B cell (primary cell): ENCODE results near the gene CHKA. TPM values are rescaled to one million over a fixed set of nuclear protein-coding genes. Genes with fewer than 3 reads are reported as not detected.
A peak's percentile ranks its signal among the peaks of the same experiment; 100 is the strongest.

Experiments
- ATAC-seq: fragments of 200-7000 bp; cut with Tn5 transposase; one replicate; pipeline ENCODE4 v1.10.0; 2021; ENCODE audit warnings: low read depth, mild to moderate bottlenecking, moderate number of reproducible peaks, moderate library complexity
- CTCF ChIA-PET: fragments of 350-600 bp; sonication (Branson Sonifier 250); formaldehyde crosslinking; loops from one replicate; lab custom pipeline; 2021; ENCODE audit warnings: antibody characterized with exemption, inconsistent platforms; lab: Charles Lee
- POLR2A ChIA-PET: fragments of 350-600 bp; sonication (Branson Sonifier 250); formaldehyde crosslinking; loops from one replicate; lab custom pipeline; 2021; ENCODE audit warnings: antibody characterized with exemption; lab: Charles Lee
- DNase-seq: peaks from one replicate; pipeline ENCODE4 v3.0.0; 2013
- H2AFZ ChIP-seq: 2 replicates; pipeline ENCODE4 v1.6.1; 2012; ENCODE audit warnings: mild to moderate bottlenecking, low read depth, low read length; ENCODE audit not compliant: insufficient read depth, poor library complexity, severe bottlenecking
- H3K27ac ChIP-seq, 2 donors: 1 replicate in 1 of 2; 2 replicates in 1 of 2; pipeline ENCODE4 v1.5.1; 2012 to 2013; ENCODE audit warnings: low read length in 2 of 2, mild to moderate bottlenecking in 2 of 2, moderate library complexity in 1 of 2
- H3K27me3 ChIP-seq, 4 experiments: fragments of 200-600 bp in 1 of 4; sonication (generic) in 1 of 4; replicated peaks in 1 of 4; 1 replicate in 2 of 4; 2 replicates in 2 of 4; pipeline versions ENCODE4 v1.6.1 to v1.7.0; 2013 to 2016; ENCODE audit warnings: low read length in 3 of 4, mild to moderate bottlenecking in 2 of 4, mixed read lengths in 1 of 4, moderate library complexity in 1 of 4; ENCODE audit not compliant: insufficient read depth in 4 of 4, control insufficient read depth in 3 of 4; ENCODE audit errors: control extremely low read depth in 1 of 4
- H3K36me3 ChIP-seq, 2 experiments: replicated peaks in 1 of 2; 1 replicate in 1 of 2; 2 replicates in 1 of 2; pipeline versions ENCODE4 v1.6.1 to v1.7.1; 2013; ENCODE audit warnings: low read length in 1 of 2; ENCODE audit not compliant: insufficient read depth in 2 of 2, control insufficient read depth in 1 of 2; ENCODE audit errors: control extremely low read depth in 1 of 2, extremely low read depth in 1 of 2
- H3K4me1 ChIP-seq, 2 donors: fragments of 200-600 bp in 1 of 2; sonication (generic) in 1 of 2; 1 replicate in 1 of 2; 2 replicates in 1 of 2; pipeline versions ENCODE4 v1.5.1 to v1.6.1; 2013 to 2017; ENCODE audit warnings: low read length in 2 of 2; ENCODE audit not compliant: control insufficient read depth in 2 of 2, insufficient read depth in 2 of 2
- H3K4me2 ChIP-seq: replicated peaks from 2 replicates; pipeline ENCODE3; 2012; ENCODE audit warnings: mild to moderate bottlenecking, low read depth, low read length; ENCODE audit not compliant: poor library complexity, severe bottlenecking
- H3K4me3 ChIP-seq, 5 experiments: fragments of 200-600 bp in 1 of 5; sonication (generic) in 1 of 5; 1 replicate in 3 of 5; 2 replicates in 2 of 5; pipeline versions ENCODE4 v1.5.1 to v1.7.0; 2011 to 2016; ENCODE audit warnings: low read length in 4 of 5, mild to moderate bottlenecking in 4 of 5, low read depth in 2 of 5, control low read depth in 1 of 5, moderate library complexity in 1 of 5; ENCODE audit not compliant: insufficient read depth in 1 of 5; ENCODE audit errors: control extremely low read depth in 1 of 5, extremely low read depth in 1 of 5
- H3K79me2 ChIP-seq: fragments of 200-600 bp; sonication (generic); one replicate; pipeline ENCODE4 v1.6.0; 2016; ENCODE audit warnings: low read length; ENCODE audit not compliant: control insufficient read depth, insufficient read depth
- H3K9ac ChIP-seq: fragments of 200-600 bp; sonication (generic); 2 replicates; pipeline ENCODE4 v1.6.1; 2017; ENCODE audit warnings: mild to moderate bottlenecking, low read length, moderate library complexity
- H3K9me3 ChIP-seq, 3 donors: one replicate each; pipeline versions ENCODE4 v1.6.1 to v1.7.1; 2013; ENCODE audit warnings: low read length in 2 of 3; ENCODE audit not compliant: control insufficient read depth in 2 of 3, insufficient read depth in 1 of 3; ENCODE audit errors: control extremely low read depth in 1 of 3
- H4K20me1 ChIP-seq: 2 replicates; pipeline ENCODE4 v1.6.0; 2012; ENCODE audit warnings: mild to moderate bottlenecking, low read length; ENCODE audit not compliant: insufficient read depth, control insufficient read depth, poor library complexity, severe bottlenecking
- H3K27ac Mint-ChIP-seq: one replicate; pipeline ENCODE4 v1.8.0; 2021; ENCODE audit warnings: mixed read lengths
- H3K27me3 Mint-ChIP-seq: one replicate; pipeline ENCODE4 v1.8.0; 2021; ENCODE audit warnings: mixed read lengths
- H3K4me1 Mint-ChIP-seq: one replicate; pipeline ENCODE4 v1.8.0; 2021; ENCODE audit warnings: mixed read lengths
- H3K4me3 Mint-ChIP-seq: one replicate; pipeline ENCODE4 v1.8.0; 2021; ENCODE audit warnings: mixed read lengths
- H3K9me3 Mint-ChIP-seq: one replicate; pipeline ENCODE4 v1.8.0; 2022; ENCODE audit warnings: mixed read lengths; ENCODE audit not compliant: insufficient read depth
- EZH2 ChIP-seq: IDR thresholded peaks from 2 replicates; pipeline ENCODE4 v1.6.1; 2012; ENCODE audit warnings: borderline replicate concordance, low read depth, mild to moderate bottlenecking, moderate library complexity, low read length; ENCODE audit not compliant: insufficient read depth, poor library complexity, severe bottlenecking
- WGBS: methylation state at CpG from one replicate; pipeline ENCODE4 v1.1.5; 2013; ENCODE audit warnings: missing lambda C conversion rate; ENCODE audit not compliant: insufficient coverage; 5-methylcytosine and 5-hydroxymethylcytosine counted together
- intact Hi-C: fragments of 100-400 bp; cut with micrococcal nuclease; formaldehyde crosslinking; loops from one replicate; pipeline ENCODE4 v1.10.0; 2022
- polyA plus RNA-seq: library from polyadenylated mRNA; depleted of rRNA; stranded (reverse); fragments of >200 nt; gene quantifications from 2 replicates; pipeline ENCODE4 v1.2.3, GENCODE V29; 2012
- small RNA-seq: library from RNA; depleted of rRNA; stranded (forward); fragments of <200 nt; gene quantifications from one replicate; pipeline ENCODE3, GENCODE V24; 2012; ENCODE audit warnings: low replicate concordance, low read depth; ENCODE audit not compliant: insufficient read length
- total RNA-seq, 2 donors: library from RNA; stranded (reverse); fragments of 120-200 nt in 1 of 2; gene quantifications; 1 replicate in 1 of 2; 2 replicates in 1 of 2; pipeline versions ENCODE4 v1.2.3 to v1.2.4, GENCODE V29; 2013 to 2022
- TF ChIP-seq, protein P1 (sequence below): fragments of 200-600 bp; IDR thresholded peaks from one replicate; pipeline ENCODE4 v1.8.0; 2022; ENCODE audit warnings: antibody characterized with exemption, mild to moderate bottlenecking

The CHKA gene
- total and polyA plus RNA-seq, 2 donors (not counting 1 experiment from before 2014, with no cell fraction given), result 10.6 to 20.6 TPM

DNA sequence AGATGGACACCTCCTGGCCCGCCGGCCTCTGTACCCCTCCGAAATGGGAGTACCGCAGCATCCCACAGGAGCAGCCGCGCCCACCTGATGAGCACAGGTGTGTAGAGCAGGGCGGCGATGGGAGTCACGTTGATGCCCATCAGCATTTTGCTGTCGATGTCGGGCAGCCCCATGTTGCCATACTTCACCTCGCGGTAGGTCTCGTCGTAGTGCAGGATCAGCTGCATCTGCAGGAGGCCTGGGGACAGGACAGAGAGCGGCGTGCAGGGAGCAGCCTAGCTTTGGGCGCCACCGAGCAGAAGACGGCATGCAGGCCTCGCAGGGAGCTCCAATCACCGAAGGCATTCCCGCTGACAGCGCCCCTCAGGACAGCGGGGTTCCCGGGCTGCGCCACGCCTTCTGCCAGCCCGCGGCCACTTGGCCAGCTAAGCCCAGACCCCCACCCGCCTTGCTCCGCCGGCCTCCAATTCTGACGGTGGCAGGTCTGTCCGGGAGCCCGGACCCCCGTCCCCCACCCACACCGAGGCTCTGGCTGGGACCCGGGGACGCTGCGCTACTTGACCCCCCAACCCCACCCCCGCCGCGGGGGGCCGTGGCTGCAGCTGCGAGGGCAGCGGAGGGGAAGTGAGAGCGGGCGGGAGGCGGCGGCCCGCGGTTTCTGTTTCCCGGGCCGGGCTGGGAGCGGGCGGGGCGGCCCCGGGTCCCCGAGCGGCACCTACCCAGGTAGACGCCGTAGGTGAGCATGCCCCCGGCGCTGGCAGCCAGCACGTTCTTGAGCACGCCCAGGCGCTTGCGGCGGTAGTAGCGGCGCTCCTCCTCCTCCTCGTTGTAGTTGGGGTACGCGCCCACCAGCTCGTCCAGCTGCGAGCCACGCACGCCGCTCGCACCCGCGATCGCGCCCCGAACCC lies 118.0 kb downstream of the CHKA start:
- DNase-seq, result peak; percentile 86
- ChIA-PET CTCF (interaction anchor here (0.6 to 1.8 kb wide), 8 partner anchors 9 to 866 kb away, joined by 3 to 14 read pairs (median 3); no protein-coding TSS in a partner anchor), POLR2A (interaction anchor here (0.5 to 2.0 kb wide), 5 partner anchors 9 to 457 kb away, joined by 3 to 12 read pairs (median 3); partner anchors contain the start of genes PPP6R3 and TCIRG1)
- TF ChIP-seq, protein P1, sequence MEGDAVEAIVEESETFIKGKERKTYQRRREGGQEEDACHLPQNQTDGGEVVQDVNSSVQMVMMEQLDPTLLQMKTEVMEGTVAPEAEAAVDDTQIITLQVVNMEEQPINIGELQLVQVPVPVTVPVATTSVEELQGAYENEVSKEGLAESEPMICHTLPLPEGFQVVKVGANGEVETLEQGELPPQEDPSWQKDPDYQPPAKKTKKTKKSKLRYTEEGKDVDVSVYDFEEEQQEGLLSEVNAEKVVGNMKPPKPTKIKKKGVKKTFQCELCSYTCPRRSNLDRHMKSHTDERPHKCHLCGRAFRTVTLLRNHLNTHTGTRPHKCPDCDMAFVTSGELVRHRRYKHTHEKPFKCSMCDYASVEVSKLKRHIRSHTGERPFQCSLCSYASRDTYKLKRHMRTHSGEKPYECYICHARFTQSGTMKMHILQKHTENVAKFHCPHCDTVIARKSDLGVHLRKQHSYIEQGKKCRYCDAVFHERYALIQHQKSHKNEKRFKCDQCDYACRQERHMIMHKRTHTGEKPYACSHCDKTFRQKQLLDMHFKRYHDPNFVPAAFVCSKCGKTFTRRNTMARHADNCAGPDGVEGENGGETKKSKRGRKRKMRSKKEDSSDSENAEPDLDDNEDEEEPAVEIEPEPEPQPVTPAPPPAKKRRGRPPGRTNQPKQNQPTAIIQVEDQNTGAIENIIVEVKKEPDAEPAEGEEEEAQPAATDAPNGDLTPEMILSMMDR, result no peak
- no peak for TF ChIP-seq EZH2
- no peaks in the 10 kb centered on the region for H3K27me3 Mint-ChIP-seq
- peaks cover 55% of the 10 kb centered on the region for H3K4me1 Mint-ChIP-seq
- peaks cover 58 to 82% of the 10 kb centered on the region in 2 donors for H3K4me1 ChIP-seq
- H3K9ac ChIP-seq, result peak overlapping the region; percentile 81
- peak overlapping the region; percentile 13 to 89 (median 67) for H3K4me3 ChIP-seq
- H4K20me1 ChIP-seq, result peaks cover 59% of the 10 kb centered on the region
- peaks cover 48% of the 10 kb centered on the region for H3K79me2 ChIP-seq
- peak; percentile 61 for ATAC-seq
- no peaks in the 10 kb centered on the region for H3K27me3 ChIP-seq
- H3K4me2 ChIP-seq, result peak overlapping the region; percentile 85
- 2% methylated on average over 84 of the region's 86 CpGs for WGBS
- H3K9me3 ChIP-seq, result no peaks in the 10 kb centered on the region
- H2AFZ ChIP-seq, result peak overlapping the region; percentile 67
- peak overlapping the region; percentile 74 to 76 for H3K27ac ChIP-seq
- H3K36me3 ChIP-seq, result peaks cover 0 to 35% of the 10 kb centered on the region in 2 experiments
- peak overlapping the region; percentile 92 for H3K4me3 Mint-ChIP-seq
- H3K27ac Mint-ChIP-seq, result peak overlapping the region; percentile 92
- H3K9me3 Mint-ChIP-seq, result no peaks in the 10 kb centered on the region
- intact Hi-C loops, result loop anchor here (1.0 to 10.0 kb wide), 4 partner anchors 27 to 442 kb away; partner anchors contain the start of genes CHKA and NDUFS8

Small RNA genes within 50 kb of the gene (small RNA-seq; reads per million reads assigned to genes)
- gene MIR6753, result not detected

Other genes with a start within 250 kb of the CHKA start
- 114 and 123 TPM in 2 replicates for gene UNC93B1, start 117.3 kb downstream of the CHKA start, total RNA-seq
- gene UNC93B1, start 117.3 kb downstream of the CHKA start, polyA plus RNA-seq, result 308 and 342 TPM in 2 replicates
- 0.39 and 0.81 TPM in 2 replicates for gene ALDH3B1, start 111.1 kb downstream of the CHKA start, total RNA-seq
- gene ALDH3B1, start 111.1 kb downstream of the CHKA start, polyA plus RNA-seq, result 0.74 and 0.81 TPM in 2 replicates
- 73.9 and 75.2 TPM in 2 replicates for gene NDUFS8, start 90.7 kb downstream of the CHKA start, total RNA-seq
- 69.6 and 84.6 TPM in 2 replicates for gene NDUFS8, start 90.7 kb downstream of the CHKA start, polyA plus RNA-seq
- gene TCIRG1, start 82.4 kb downstream of the CHKA start, total RNA-seq, result 305 and 306 TPM in 2 replicates
- 703 and 725 TPM in 2 replicates for gene TCIRG1, start 82.4 kb downstream of the CHKA start, polyA plus RNA-seq
- 77.8 and 81.8 TPM in 2 replicates for gene KMT5B, start 91.9 kb upstream of the CHKA start, total RNA-seq
- gene KMT5B, start 91.9 kb upstream of the CHKA start, polyA plus RNA-seq, result 13.4 and 23.0 TPM in 2 replicates
- gene C11orf24, start 150.6 kb upstream of the CHKA start, total RNA-seq, result 81.8 and 88.6 TPM in 2 replicates
- gene C11orf24, start 150.6 kb upstream of the CHKA start, polyA plus RNA-seq, result 94.2 and 94.7 TPM in 2 replicates
- 13.9 and 15.7 TPM in 2 replicates for gene LRP5, start 191.2 kb upstream of the CHKA start, total RNA-seq
- gene LRP5, start 191.2 kb upstream of the CHKA start, polyA plus RNA-seq, result 1.7 and 2.4 TPM in 2 replicates